Stimulated activated CD4-positive, alpha-beta T cell treated with anti-CD3 and anti-CD28 coated beads, Interleukin-4, amount 100 ng/mL, for 4 hours (primary cell): Measurements from ENCODE around the gene HDAC5.
A peak's percentile ranks its signal among the peaks of the same experiment; 100 is the strongest.

Experiments used
- DNase-seq, 2 experiments: peaks; one replicate each; pipeline ENCODE4 v3.0.0-alpha.2; 2020

Gene HDAC5

DNA sequence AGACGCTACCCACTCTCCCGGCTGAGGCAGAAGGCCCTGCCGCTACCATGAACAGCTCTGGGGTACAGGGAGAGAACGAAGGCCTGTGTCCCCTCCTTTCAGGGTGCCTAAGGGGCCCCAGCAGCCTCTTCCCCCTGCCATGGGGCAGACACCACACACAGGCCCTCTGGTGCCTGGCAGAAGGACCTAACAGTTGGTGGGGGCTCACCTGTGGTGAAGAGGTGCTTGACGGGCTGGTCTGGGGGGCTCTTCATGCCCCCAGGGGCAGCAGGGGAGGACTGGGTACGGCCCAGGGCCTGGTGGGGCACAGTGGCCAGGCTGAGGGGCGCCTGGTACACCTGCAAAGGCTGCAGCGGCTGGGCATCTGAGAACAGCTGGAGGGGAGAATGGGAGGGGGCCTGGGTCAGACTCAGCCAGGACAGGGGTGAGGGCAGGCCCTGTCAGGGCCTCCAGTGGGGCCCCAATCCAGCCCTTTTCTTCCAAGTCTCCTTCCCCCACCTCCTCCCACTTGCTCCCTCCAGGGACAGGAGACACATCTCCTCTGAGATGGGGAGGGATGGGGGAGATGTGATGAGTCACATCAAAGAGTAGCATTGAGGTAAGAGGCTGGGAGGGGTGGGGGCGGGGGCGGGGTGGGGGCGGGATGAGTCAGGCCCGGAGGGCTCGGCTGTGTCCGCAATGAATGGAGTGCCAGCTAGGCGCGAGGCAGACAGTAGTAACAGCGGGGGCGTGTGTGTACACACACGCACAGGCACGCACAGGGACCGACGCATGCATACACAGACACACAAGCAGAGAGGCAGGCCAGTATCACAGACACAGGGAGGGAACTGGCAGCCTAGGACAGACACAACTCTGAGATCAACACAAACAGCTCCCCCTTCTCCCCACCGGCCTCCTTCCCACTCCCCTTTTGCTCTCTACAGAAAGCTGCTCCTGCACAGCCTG lies 36.8 kb downstream of the HDAC5 start:
- DNase-seq, result peak; percentile 64 to 86

DNA sequence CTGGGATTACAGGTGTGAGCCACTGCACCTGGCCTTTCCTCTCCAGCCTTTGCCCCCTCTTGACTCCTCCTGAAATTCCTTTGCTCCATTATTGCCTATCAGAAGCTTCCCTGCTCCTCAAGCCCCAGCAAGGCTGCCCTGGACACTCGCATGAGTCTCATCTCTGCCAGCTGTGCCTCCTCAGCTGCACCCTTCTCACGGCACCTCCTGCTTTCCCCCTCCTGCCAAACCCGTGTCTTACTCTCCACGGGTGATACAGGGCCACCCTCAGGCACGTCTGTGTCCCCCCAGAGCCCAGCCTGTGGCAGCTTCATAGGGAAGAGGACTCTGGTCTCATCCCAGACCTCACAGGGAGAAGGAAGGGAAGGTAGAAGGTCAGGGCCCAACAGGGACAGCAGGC lies 37.5 kb downstream of the HDAC5 start:
- DNase-seq, result no peak

DNA sequence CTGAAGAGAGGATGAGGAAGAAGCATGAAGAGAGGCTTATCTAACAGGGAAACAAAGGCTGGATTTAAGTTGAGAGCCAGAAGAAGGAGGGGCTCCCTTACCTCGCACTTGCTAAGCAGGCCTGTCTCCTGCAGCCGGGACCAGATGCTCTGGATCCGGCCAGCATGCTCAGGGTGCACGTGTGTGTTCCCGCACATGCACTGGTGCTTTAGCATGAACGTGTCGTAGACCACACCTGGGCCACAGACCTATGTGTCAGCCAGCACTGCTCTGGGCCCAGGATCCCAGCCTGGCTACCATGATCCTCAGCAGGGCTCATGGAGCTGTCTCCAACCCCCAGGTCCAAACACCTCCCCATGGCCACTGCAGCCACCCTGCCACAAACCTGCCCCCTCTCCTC lies 38.5 kb downstream of the HDAC5 start:
- no peak for DNase-seq

DNA sequence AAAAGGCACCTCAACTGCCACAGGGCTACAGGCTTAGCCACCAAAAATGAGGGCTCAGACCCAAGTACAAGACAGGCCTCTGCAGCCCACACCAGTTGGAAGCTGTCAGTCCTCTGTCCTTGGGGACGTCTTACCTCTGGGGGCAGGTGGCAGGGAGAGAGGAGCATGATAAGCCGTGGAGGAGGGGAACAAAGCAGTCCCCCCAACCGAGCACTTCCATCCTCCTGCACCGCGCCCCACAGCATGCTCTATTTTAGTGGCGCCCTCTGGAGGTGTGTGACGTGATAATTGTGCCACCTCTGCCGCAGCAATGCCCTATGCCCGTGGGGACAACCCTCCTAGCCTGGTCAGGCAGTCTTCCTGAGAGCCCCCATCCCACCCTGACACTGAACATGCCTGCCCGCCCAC lies 39.3 kb downstream of the HDAC5 start:
- peak in 1 of 2 experiments; percentile 34 for DNase-seq

DNA sequence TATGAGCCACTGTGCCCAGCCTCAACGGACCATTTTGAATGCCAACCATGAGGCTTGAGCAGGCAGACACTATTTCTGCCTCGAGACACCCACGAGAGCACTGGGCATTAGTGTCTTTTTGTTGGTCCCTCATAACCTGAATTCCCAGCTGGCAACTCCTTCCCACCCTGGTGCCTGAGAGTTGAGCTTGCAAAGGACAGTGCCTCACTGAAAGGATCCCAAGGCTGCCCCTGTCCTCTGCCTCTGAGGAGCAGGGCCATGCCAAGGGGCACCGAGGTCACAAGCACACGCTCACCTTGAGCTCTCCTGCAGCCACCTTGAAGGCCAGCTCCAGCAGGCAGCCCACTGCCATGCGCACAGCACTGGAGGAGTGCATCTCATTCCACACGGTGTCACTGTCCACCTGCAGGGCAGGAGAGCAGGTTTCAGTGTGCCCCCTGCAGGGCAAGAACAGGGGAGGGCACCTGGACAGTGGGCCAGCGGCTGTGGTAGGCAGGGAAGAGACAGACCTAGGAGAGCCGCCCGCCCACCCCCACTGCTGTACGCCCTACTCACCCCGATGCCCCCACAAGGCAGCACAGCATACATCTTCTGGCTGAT lies 40.1 kb downstream of the HDAC5 start:
- no peak for DNase-seq

DNA sequence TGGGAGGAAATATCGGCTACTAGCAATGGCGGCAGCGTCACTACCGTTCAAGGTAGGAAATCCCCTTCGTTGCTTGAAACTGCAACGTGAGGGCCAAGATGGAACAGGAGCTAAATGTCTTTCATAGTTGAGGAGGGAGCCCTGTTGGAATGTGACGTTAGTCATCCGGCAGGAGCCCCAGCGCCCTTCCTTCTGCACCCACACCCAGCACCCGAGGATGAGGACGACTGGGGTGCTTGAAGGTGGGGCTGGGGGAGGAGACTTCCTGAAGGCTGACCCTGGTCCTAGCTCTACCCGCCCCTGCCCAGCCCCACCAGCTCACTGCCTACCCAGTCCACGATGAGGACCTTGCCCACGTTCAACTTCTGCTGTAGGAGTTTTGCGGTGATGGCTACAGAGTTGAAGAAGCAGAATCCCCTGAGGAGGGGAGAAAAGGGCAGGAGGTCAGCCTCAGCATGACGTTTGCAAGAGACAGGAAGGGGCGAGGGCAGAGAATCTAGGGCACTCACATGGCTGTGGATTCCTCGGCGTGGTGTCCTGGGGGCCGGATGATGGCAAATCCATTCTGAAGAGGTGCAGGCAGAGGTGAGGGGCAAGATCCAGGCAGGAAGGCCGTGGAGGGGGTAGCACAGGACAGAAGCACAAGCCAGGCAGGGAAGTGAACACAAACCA lies 41.0 kb downstream of the HDAC5 start:
- no peak for DNase-seq

DNA sequence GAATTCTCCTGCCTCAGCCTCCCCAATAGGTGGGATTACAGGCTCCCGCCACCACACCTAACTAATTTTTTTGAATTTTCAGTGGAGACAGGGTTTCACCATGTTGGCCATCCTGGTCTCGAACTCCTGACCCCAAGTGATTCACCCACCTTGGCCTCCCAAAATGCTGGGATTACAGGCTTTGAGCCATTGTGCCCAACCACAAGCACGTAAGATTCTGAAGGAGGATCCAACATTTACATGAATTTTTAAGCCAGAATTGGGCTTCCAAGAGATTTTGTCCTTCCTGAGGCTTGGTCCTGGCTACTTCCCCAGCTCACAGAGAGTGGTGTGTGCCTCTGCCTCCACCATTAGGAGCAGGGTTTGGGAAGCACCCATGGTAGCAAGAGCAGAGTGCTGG lies 41.8 kb downstream of the HDAC5 start:
- no peak for DNase-seq

DNA sequence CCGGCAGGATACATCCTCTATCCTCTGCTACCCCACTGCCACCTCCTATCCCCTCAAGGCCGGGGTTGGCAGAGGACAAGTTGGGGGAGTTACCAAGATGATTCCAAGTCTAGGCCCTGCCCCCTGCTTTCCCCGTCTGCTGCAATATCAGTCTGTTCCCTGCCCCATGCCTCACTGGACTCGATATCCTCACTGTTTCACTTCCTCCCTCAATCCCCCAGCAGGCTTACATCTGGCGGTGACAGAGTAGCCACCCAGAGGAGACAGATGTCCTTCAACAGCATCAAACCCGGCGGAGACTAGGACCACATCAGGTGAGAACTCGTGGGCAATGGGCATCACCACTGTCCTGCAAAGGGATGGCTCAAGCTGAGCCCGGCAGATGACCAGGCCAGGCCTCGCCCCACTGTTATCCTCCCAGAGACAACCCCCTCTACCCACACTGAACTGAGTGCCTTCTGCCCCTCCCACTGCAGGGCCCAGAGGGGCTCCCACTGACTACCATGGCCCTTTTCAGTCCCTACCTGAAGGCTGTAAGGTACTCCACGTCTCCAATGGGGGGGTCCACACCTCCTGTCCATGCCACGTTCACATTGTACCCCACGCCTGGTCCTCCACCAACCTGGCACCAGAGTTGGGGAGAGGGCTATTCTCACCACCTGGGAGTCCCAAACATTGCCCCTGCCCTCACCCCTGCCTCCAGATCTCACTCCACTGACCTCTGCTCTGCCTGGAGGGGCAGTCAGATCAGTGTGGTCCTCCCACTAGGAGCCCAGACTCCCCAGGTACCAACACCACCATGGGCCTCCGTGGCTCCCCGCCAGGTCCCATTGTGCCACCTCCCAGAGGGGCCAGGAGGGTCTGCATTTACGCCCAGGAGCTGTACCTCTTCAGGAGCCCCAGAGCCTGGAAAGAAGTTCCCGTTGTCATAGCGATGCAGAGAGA lies 43.3 kb downstream of the HDAC5 start:
- no peak for DNase-seq

DNA sequence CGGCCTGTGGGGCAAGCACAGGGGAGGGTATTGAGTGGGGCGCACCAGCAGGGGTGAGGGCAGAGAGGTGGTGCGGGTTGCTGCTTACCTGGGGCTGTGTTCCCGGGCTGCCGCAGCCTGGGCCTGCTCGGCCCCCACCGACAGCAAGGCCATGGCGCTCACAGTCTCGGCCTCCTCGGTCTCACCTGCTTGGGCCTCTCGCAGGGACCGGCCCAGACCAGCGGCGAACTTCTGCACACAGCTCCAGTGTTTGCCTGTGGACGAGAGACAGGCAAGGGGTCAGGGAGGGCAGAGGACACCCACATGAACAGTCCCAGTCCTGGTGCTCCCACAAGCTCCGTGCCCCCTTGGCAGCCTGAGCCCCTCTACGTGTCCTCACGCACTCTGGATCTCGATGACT lies 45.0 kb downstream of the HDAC5 start:
- no peak for DNase-seq

DNA sequence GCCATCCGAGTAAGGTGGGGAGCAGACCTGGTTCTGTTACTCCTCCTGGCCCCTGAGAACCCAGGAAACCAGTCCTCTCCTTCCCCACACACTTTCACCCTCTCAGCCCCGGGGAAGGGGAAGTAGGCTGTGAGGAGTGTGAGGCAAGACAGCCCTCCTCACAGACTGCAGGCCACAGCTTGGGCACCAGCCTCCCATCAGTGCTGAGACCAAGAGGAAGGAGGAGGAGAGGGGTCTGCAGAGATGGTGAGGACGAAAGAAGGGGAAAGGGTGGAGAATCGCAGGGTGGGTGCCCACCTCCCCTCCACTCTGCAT lies 45.9 kb downstream of the HDAC5 start:
- no peak for DNase-seq

DNA sequence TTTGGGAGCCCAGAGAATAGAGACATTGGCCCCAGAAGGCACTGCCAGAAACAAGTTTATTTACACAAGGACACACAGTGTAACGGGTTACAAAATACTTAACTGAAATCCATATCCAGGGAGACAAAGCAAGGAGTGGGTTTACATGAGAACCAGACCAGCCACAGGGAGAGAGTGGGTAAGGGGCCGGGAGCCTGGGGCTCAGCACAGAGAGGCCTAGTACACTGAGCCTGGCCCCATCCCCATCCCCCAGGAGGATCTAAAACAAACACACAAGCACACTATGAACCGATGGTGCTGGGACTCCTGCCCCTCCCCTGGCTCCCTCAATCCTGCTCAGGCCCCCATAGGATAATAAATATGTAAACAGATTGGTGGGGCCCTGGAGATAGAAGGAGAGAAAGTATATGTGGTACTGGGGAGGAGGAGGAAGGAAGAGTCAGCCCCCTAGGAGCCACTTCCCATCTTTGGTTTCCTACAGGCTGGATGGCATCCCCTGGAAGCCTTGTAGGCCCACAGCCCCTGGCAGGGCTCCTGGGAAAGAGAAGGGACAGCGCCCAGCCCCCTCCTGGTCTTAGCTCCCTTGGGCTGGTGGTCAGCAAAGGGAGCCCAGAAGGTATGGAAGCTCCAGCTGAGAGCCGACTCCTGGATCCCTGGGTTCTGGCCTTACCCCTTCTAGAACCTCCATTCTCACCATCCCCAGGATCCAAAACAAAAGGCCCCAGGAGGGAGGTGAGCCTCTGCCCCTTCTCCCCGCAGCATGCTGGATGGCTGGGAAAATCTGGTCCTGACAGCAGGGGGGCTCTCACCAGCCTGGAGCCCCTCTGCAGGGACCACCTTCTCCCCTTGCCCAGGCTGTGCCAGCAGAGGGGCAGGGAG lies 46.5 kb downstream of the HDAC5 start:
- no peak for DNase-seq

DNA sequence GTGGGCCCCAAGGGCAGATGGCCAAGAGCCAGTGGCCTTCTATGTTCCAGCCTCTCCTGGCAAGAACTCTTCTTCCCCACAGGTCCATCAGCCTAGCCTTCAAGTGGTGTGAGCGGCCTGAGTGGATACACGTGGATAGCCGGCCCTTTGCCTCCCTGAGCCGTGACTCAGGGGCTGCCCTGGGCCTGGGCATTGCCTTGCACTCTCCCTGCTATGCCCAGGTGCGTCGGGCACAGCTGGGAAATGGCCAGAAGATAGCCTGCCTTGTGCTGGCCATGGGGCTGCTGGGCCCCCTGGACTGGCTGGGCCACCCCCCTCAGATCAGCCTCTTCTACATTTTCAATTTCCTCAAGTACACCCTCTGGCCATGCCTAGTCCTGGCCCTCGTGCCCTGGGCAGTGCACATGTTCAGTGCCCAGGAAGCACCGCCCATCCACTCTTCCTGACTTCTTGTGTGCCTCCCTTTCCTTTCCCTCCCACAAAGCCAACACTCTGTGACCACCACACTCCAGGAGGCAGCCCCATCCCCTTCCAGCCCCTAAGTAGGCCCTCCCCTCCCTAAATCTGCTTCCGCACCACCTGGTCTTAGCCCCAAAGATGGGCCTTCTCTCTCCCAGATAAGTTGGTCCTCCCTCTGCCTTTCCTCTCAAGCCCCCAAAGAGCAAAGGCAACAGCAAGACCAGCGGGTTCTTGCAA lies 47.7 kb downstream of the HDAC5 start:
- DNase-seq, result no peak

DNA sequence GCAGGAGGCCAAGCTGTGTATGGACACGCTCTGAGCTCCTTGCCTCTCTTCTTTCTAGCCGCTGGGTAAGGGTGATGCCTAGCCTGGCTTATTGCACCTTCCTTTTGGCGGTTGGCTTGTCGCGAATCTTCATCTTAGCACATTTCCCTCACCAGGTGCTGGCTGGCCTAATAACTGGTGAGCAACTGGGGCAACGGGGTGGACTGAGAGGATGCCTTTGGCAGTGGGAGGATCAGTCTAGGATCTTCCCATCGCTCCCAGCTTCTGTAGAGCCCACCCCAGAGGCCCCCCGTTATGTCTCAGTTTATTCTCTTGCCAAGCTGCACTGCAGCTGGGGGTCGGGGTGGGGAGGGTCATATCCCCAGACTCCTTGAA lies 48.5 kb downstream of the HDAC5 start:
- no peak for DNase-seq

DNA sequence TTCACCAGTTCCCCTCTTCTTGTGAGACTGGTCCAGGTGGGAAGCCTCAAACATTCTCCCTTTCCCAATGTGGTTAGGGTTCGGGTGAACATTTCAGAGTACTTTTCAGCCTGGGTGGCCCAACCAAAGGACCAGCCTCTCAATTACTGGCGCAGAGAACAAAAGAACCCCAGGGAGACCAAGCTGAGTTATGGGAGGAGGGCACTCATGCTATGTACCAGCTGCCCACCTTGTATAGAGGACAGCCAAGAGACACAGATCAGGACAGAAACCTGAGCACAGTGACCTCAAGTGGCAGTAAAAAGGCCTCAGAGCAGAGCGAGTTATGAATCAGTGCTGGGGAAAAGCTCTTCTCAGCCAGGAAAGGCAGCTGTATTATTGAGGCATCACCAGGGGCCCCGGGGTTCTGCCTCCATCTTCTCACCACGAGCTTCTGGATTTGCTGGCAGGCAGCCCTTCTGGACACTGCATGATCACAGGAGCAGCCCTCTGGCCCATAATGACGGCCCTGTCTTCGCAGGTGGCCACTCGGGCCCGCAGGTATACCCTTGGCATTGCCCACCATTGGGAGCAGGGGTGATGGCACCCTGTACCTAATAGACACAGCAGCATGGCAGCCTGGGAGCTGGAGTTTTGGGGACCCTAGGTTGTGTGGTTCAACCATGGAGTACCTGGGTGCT lies 49.1 kb downstream of the HDAC5 start:
- DNase-seq, result no peak

DNA sequence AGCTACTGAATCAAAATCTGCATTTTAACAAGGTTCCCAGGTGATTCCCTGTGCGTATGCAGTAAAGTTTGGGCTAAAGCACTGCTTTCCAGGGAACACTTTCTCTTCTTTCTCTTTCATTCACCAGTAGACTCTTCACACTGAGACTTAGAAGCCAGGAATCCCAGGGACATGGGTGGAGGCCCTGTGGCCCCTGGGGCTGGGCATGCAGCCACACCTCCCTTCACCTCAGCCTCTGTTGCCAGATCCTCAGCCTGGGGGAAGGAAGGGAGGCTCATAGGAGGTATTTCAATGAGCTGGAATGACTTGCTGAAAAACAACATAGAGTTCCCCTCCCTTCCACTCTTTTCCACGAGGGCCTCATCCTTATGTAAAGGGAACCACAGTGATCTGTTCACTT lies 51.7 kb downstream of the HDAC5 start:
- DNase-seq, result no peak

DNA sequence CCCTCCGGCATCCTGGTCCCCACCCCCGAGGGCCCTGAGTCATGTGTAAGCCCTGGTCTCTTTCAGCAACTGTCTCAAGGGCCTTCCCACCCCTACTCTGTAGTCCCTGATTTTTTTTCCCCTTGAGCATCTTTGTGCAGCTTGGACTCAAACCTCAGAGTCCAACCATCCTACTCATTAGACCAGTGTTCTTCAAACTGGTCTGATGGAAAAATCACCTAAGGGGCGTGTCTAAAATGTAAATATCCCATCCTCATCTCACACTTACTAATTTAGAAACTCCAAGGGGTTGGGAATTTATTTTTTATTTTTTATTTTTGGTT lies 52.3 kb downstream of the HDAC5 start:
- peak in 1 of 2 experiments; percentile 69 for DNase-seq

DNA sequence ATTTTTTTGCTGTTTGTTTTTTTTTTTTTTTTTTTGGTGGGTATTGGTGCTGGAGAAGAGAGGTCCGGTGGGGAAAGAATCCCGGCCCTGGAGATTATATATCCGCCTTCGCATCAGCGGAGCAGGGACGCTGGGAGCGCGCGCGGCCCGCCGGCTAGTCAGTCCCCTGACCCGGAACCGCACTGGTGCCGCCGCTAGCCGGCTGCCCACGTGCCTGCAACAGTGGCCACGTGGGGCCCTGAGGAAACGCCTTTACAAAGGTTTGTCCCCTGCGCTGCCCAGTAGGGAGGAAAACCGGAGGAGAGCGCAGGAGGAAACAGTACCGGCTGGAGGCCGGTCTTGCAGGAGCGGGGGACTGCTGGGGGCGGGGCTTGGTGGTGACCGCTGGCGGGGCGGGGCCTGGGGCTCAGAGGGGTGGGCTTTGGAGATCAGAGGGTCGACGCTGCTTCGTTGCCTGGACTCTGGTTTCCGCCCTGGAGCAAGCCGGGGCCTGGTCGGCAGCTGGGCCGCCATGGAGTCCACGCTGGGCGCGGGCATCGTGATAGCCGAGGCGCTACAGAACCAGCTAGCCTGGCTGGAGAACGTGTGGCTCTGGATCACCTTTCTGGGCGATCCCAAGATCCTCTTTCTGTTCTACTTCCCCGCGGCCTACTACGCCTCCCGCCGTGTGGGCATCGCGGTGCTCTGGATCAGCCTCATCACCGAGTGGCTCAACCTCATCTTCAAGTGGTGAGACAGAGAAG lies 52.8 kb downstream of the HDAC5 start, which contains the start of gene G6PC3:
Gene G6PC3, plus strand, starts transcription at position 281 of the 743 bp plus-strand sequence. Its CDS starts 231 bp downstream, at position 512.
- peak; percentile 70 to 83 for DNase-seq

DNA sequence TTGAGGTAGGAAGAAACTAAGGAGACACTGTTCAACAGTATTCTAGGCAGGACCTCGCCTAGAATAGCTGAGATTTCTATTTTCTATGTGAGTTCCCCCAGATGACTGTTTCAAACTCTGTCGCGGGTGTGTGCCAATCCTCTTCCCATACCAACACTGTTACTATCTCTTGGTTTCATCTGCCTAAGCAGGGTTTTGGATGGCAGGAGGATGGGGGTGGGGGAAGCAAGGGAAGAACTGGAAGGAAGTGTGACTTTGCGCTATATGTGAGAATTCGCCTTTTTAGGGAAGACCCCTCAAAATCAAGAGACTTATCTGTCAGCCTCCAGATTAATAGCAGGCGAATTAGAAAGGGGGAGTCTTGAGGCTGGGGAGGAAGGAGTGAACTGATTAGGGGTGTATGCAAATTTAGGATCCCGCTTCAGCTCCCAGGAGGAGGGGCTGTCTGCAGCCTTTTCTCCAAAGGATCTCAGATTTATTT lies 53.4 kb downstream of the HDAC5 start:
- DNase-seq, result no peak

DNA sequence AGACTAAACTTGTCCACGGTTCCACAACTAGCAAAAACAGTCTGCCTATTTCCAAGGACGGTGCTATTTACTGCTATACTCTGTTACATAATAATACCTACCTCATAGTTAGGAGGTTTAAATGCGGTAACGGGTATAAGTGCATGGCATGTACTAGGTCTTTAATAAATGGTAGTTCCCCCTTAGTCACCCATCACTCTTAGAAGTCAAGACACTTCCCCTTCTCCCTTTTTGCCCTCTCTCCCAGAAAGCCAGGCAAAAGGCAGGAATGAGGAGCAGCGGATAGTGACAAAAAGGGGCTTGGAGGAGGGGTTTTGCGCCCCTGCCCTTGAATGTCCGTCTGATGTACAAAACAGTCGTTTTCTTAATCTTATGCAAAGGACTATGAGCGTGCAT lies 55.9 kb downstream of the HDAC5 start:
- no peak for DNase-seq
